MM.1S (cell line): ENCODE measurements around the gene SURF1.

Source experiments
- DNase-seq: peaks from one replicate; pipeline ENCODE4 v3.0.0-alpha.2; 2015
- H2AFZ ChIP-seq: fragments of 300-600 bp; sonication (generic); 2 replicates; pipeline ENCODE4 v1.6.0; 2016; ENCODE audit warnings: antibody characterized with exemption, low read length
- H3F3A ChIP-seq: fragments of 300-600 bp; sonication (generic); 2 replicates; pipeline ENCODE4 v1.6.1; 2016; ENCODE audit warnings: mild to moderate bottlenecking, antibody characterized with exemption, low read length, moderate library complexity, mixed read lengths; ENCODE audit not compliant: insufficient read depth
- H3K27ac ChIP-seq: fragments of 300-600 bp; sonication (generic); 2 replicates; pipeline ENCODE4 v1.5.1; 2016; ENCODE audit warnings: mild to moderate bottlenecking, low read length
- H3K27me3 ChIP-seq: fragments of 300-600 bp; sonication (generic); replicated peaks from 2 replicates; pipeline ENCODE4 v1.6.0; 2016; ENCODE audit warnings: low read length; ENCODE audit not compliant: insufficient read depth
- H3K36me3 ChIP-seq: fragments of 300-600 bp; sonication (generic); replicated peaks from 2 replicates; pipeline ENCODE4 v1.6.1; 2016; ENCODE audit warnings: mild to moderate bottlenecking, low read length, mixed read lengths; ENCODE audit not compliant: insufficient read depth
- H3K4me1 ChIP-seq: fragments of 300-600 bp; sonication (generic); 2 replicates; pipeline ENCODE4 v1.6.1; 2016; ENCODE audit warnings: low read length, mixed read lengths
- H3K4me2 ChIP-seq: fragments of 300-600 bp; sonication (generic); 2 replicates; pipeline ENCODE4 v1.6.0; 2016; ENCODE audit warnings: low read depth, low read length
- H3K4me3 ChIP-seq: fragments of 300-600 bp; sonication (generic); 2 replicates; pipeline ENCODE4 v1.5.1; 2016; ENCODE audit warnings: low read length, mixed read lengths
- H3K79me2 ChIP-seq: fragments of 300-600 bp; sonication (generic); 2 replicates; pipeline ENCODE4 v1.6.1; 2016; ENCODE audit warnings: mixed run types, low read length, mixed read lengths
- H3K9ac ChIP-seq: fragments of 300-600 bp; sonication (generic); 2 replicates; pipeline ENCODE4 v1.6.1; 2016; ENCODE audit warnings: low read length, mixed read lengths
- H3K9me2 ChIP-seq: fragments of 300-600 bp; sonication (generic); replicated peaks from 2 replicates; pipeline ENCODE4 v1.6.1; 2016; ENCODE audit warnings: mild to moderate bottlenecking, low read length, mixed read lengths; ENCODE audit not compliant: insufficient read depth
- H3K9me3 ChIP-seq: fragments of 300-600 bp; sonication (generic); replicated peaks from 2 replicates; pipeline ENCODE4 v1.6.1; 2016; ENCODE audit warnings: mild to moderate bottlenecking, low read length, mixed read lengths; ENCODE audit not compliant: insufficient read depth
- H4K20me1 ChIP-seq: fragments of 300-600 bp; sonication (generic); 2 replicates; pipeline ENCODE4 v1.6.1; 2016; ENCODE audit warnings: mild to moderate bottlenecking, low read length, moderate library complexity, mixed read lengths; ENCODE audit not compliant: insufficient read depth
- CTCF ChIP-seq: fragments of 300-600 bp; sonication (generic); IDR thresholded peaks from 2 replicates; pipeline ENCODE4 v1.5.1; 2016; ENCODE audit warnings: antibody characterized with exemption, low read length, mixed read lengths
- EZH2 ChIP-seq: fragments of 300-600 bp; sonication (generic); optimal IDR thresholded peaks from 2 replicates; pipeline ENCODE3; 2017; ENCODE audit warnings: low read depth, mild to moderate bottlenecking, antibody characterized with exemption, low read length, mixed read lengths
- EZH2phosphoT487 ChIP-seq: fragments of 300-600 bp; sonication (generic); IDR thresholded peaks from 2 replicates; pipeline ENCODE4 v1.6.1; 2018; ENCODE audit warnings: antibody characterized with exemption, low read length

Gene SURF1, protein sequence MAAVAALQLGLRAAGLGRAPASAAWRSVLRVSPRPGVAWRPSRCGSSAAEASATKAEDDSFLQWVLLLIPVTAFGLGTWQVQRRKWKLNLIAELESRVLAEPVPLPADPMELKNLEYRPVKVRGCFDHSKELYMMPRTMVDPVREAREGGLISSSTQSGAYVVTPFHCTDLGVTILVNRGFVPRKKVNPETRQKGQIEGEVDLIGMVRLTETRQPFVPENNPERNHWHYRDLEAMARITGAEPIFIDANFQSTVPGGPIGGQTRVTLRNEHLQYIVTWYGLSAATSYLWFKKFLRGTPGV

DNA sequence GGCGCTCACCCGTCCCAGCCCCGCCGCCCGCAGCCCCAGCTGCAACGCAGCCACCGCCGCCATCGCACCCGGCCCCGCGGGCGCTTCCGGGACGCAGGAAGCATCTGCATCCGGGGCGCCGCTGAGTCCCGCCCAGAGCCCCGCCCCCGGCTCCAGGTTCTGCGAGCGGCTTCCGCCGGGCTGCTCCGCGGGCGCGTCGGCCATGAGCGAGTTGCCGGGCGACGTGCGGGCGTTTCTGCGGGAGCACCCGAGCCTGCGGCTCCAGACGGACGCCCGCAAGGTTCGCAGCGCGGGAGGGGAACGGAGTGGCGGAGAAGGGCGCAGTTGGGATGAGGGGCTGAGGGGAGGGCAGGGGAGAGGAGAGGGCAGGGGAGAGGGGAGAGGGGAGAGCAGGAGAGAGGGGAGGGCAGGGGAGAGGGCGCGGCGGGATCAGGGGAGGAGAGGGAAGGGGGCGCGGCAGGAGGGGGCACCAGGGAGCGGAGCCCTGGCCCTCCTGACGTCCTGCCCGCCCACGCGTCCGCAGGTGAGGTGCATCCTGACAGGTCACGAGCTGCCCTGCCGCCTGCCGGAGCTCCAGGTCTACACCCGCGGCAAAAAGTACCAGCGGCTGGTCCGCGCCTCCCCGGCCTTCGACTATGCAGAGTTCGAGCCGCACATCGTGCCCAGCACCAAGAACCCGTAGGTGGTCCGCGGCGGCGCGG, at the start of gene SURF1, which contains the start of gene SURF2:
Gene SURF1 (minus strand): TSS at position 97 of the 701 bp plus-strand sequence. CDS start 34 bp downstream, at position 63.
Gene SURF2 (plus strand): TSS at position 160 of the 701 bp plus-strand sequence. CDS start 43 bp downstream, at position 203.
- H3K79me2 ChIP-seq = peaks cover 48% of the 10 kb centered on the region
- DNase-seq = peak; percentile 89
- H3K4me2 ChIP-seq = peak within 1 kb of the TSS; percentile 98
- H3K27ac ChIP-seq = peak within 1 kb of the TSS; percentile 46
- peak within 1 kb of the TSS; percentile 80; the same call in 1 of the 2 replicates for H2AFZ ChIP-seq
- H4K20me1 ChIP-seq = peaks cover 11% of the 10 kb centered on the region; the same call in 1 of the 2 replicates
- H3F3A ChIP-seq = peaks cover 34% of the 10 kb centered on the region
- no peaks in the 10 kb centered on the region for H3K9me2 ChIP-seq
- peak within 1 kb of the TSS; percentile 93 for H3K4me3 ChIP-seq
- H3K27me3 ChIP-seq = no peaks in the 10 kb centered on the region
- no peaks in the 10 kb centered on the region for H3K9me3 ChIP-seq
- no peaks in the 10 kb centered on the region; the same call in 1 of the 2 replicates for H3K36me3 ChIP-seq
- peaks cover 8% of the 10 kb centered on the region; the same call in 1 of the 2 replicates for H3K4me1 ChIP-seq
- H3K9ac ChIP-seq = peak within 1 kb of the TSS; percentile 80
- TF ChIP-seq CTCF (peak; percentile 31), EZH2 (no peak)

DNA sequence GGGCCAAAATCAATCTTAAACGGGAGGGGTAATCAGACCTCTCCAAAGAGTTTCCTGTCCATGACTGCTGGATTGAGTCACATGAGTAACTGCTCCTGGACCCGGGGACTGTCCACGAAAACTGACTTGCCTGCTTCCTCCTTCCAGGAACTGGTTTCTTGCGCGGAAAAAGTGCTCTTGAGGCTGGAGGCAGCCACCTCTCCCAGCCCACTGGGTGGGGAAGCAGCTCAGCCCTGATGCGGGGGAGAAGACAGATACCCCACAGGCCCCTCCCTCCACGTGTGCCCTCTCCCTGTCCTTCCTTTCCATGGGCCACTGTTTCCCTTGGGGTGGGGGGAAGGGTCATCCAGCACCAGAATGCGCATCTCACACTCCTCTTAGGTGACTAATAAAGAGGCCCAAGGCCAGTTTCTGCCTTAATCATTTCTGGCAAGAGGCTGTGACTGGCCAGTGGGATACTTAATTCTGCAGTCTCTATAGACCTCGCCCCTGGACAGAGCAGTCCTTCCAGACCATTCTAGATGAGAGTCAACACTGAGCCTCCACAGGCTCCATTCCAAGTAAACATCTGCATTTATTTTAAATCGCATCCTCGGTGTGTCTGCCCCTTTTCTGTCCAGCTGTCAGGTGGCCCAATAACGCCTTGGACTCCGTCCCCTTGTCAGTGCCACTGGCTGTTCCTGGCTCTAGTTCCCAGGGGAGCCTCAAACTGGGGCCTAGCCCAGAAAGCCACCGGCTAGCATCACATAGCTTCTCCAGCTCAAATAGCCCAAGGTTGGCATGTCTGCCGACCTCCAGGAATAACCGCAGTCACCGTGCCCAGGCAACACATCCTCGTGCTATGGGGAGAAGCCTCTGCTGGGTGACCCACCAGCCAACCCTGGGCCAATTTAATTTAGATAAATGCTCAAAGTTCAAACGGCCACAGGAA, 49.5 kb upstream of the SURF1 start:
- no peaks in the 10 kb centered on the region for H3K36me3 ChIP-seq
- no peaks in the 10 kb centered on the region for H3F3A ChIP-seq
- no peaks in the 10 kb centered on the region for H3K9me2 ChIP-seq
- TF ChIP-seq CTCF (no peak), EZH2 (no peak), EZH2phosphoT487 (no peak)
- no peaks in the 10 kb centered on the region for H3K4me1 ChIP-seq
- no peak for DNase-seq
- no peaks in the 10 kb centered on the region for H3K79me2 ChIP-seq
- no peak overlapping the region for H3K4me3 ChIP-seq
- no peak overlapping the region for H2AFZ ChIP-seq
- no peaks in the 10 kb centered on the region for H4K20me1 ChIP-seq
- no peak overlapping the region for H3K4me2 ChIP-seq
- no peaks in the 10 kb centered on the region for H3K27me3 ChIP-seq
- H3K9ac ChIP-seq = no peak overlapping the region
- no peaks in the 10 kb centered on the region for H3K9me3 ChIP-seq
- no peak overlapping the region for H3K27ac ChIP-seq

- Histone ChIP-seq H3K4me2 (no peak overlapping the region), H3K4me1 (no peaks in the 10 kb centered on the region), H3K27me3 (no peaks in the 10 kb centered on the region), H3K79me2 (no peaks in the 10 kb centered on the region), H3K9ac (no peak overlapping the region), H3F3A (no peaks in the 10 kb centered on the region), H3K9me2 (no peaks in the 10 kb centered on the region), H3K36me3 (no peaks in the 10 kb centered on the region), H3K4me3 (no peak overlapping the region), H3K9me3 (no peaks in the 10 kb centered on the region), H2AFZ (no peak overlapping the region), H4K20me1 (no peaks in the 10 kb centered on the region), H3K27ac (no peak overlapping the region)
- DNase-seq = no peak
- TF ChIP-seq CTCF (no peak), EZH2 (no peak), EZH2phosphoT487 (no peak)
Observed at GRCh38 chr9:133404454-133405002, 48.2 kb upstream of the SURF1 start.
